K562 treated with DMSO at 1 percent for 4 hours (cell line): Measurements from ENCODE around the gene ECM2. TPM values are rescaled to one million over a fixed set of nuclear protein-coding genes. Genes with fewer than 3 reads are reported as not detected.

Source experiments
- total RNA-seq: library from RNA; unstranded; fragments of 300-600 nt; gene quantifications from 2 replicates; pipeline ENCODE4 v1.2.3, GENCODE V29; 2022; ENCODE audit not compliant: insufficient read depth

ECM2 gene
- total RNA-seq = not detected in 2 replicates

GRCh38 chr9:92535940-92536850 lies at the start of gene ECM2:
Gene ECM2, minus strand, starts transcription at chr9:92535990. Its CDS starts 13,124 bp downstream, at chr9:92522866.

GRCh38 chr9:92482329-92482728 lies 53.5 kb downstream of the ECM2 start, which contains the start of gene ASPN:
Gene ASPN, minus strand, starts transcription at chr9:92482506.

Other genes with a start within 250 kb of the ECM2 start
- 190 and 201 TPM in 2 replicates for gene IARS1, start 242.3 kb downstream of the ECM2 start, total RNA-seq
- 17.1 and 20.2 TPM in 2 replicates for gene NOL8, start 210.6 kb downstream of the ECM2 start, total RNA-seq
- gene CENPP, start 210.0 kb downstream of the ECM2 start, total RNA-seq = 3.7 and 12.8 TPM in 2 replicates
- not detected in 2 replicates for gene OGN, start 131.4 kb downstream of the ECM2 start, total RNA-seq
- not detected in 2 replicates for gene OMD, start 111.5 kb downstream of the ECM2 start, total RNA-seq
- not detected in 2 replicates for gene ASPN, start 53.5 kb downstream of the ECM2 start, total RNA-seq
- gene IPPK, start 134.1 kb upstream of the ECM2 start, total RNA-seq = 4.3 and 4.4 TPM in 2 replicates
- gene BICD2, start 228.8 kb upstream of the ECM2 start, total RNA-seq = 17.5 and 21.4 TPM in 2 replicates